Prostate gland (tissue), 2 donors: ENCODE results near the gene DCST1. TPM values are rescaled to one million over a fixed set of nuclear protein-coding genes. Genes with fewer than 3 reads are reported as not detected.

Experiments
- DNase-seq: peaks from one replicate; pipeline ENCODE4 v3.0.0-alpha.2; 2019; ENCODE audit warnings: low spot score
- H3K27ac ChIP-seq, 2 donors: fragments of 200-600 bp; sonication (generic); 2 replicates each; pipeline ENCODE4 v1.5.1; 2017 to 2019
- H3K27me3 ChIP-seq: fragments of 200-600 bp; sonication (generic); replicated peaks from 2 replicates; pipeline ENCODE4 v1.5.1; 2019; ENCODE audit not compliant: insufficient read depth
- H3K36me3 ChIP-seq, 2 donors: fragments of 200-600 bp; sonication (generic); 1 replicate in 1 of 2; 2 replicates in 1 of 2; pipeline versions ENCODE4 v1.5.1 to v1.8.1; 2017 to 2019
- H3K4me1 ChIP-seq: fragments of 200-600 bp; sonication (generic); replicated peaks from 2 replicates; pipeline ENCODE4 v1.5.1; 2019
- H3K4me3 ChIP-seq, 2 donors: fragments of 200-600 bp; sonication (generic); 2 replicates each; pipeline ENCODE4 v1.5.1; 2017 to 2019
- H3K9me3 ChIP-seq: fragments of 200-600 bp; sonication (generic); 2 replicates; pipeline ENCODE4 v1.5.1; 2017
- POLR2A ChIP-seq: fragments of 450-650 bp; IDR thresholded peaks from one replicate; pipeline ENCODE4 v1.6.1; 2016; ENCODE audit warnings: antibody characterized with exemption, mild to moderate bottlenecking
- POLR2AphosphoS5 ChIP-seq: sonication (generic); formaldehyde crosslinking; IDR thresholded peaks from one replicate; pipeline ENCODE4 v1.6.1; 2017; ENCODE audit warnings: antibody characterized with exemption
- WGBS: methylation state at CpG from one replicate; pipeline ENCODE4 v1.1.5; 2018; 5-methylcytosine and 5-hydroxymethylcytosine counted together
- intact Hi-C: fragments of 100-400 bp; cut with DNase I; formaldehyde crosslinking; loops from one replicate; pipeline ENCODE4 v1.14.2; 2022
- total RNA-seq, 2 donors: library from RNA; depleted of rRNA; stranded (reverse); fragments of >200 nt; gene quantifications; one replicate each; pipeline ENCODE4 v1.1.0, GENCODE V29; 2016
- TF ChIP-seq, protein P1 (sequence below), 4 experiments: fragments of 200-600 bp in 2 of 4; fragments of 450-650 bp in 2 of 4; sonication (generic) in 2 of 4; IDR thresholded peaks; 1 replicate in 3 of 4; 2 replicates in 1 of 4; pipeline ENCODE4 v1.5.1; 2016 to 2019; ENCODE audit warnings: antibody characterized with exemption in 4 of 4, mild to moderate bottlenecking in 2 of 4, moderate library complexity in 2 of 4

DCST1 gene
- total RNA-seq, 2 donors from 2014 or later: 0.51 TPM; not detected in 1

DNA sequence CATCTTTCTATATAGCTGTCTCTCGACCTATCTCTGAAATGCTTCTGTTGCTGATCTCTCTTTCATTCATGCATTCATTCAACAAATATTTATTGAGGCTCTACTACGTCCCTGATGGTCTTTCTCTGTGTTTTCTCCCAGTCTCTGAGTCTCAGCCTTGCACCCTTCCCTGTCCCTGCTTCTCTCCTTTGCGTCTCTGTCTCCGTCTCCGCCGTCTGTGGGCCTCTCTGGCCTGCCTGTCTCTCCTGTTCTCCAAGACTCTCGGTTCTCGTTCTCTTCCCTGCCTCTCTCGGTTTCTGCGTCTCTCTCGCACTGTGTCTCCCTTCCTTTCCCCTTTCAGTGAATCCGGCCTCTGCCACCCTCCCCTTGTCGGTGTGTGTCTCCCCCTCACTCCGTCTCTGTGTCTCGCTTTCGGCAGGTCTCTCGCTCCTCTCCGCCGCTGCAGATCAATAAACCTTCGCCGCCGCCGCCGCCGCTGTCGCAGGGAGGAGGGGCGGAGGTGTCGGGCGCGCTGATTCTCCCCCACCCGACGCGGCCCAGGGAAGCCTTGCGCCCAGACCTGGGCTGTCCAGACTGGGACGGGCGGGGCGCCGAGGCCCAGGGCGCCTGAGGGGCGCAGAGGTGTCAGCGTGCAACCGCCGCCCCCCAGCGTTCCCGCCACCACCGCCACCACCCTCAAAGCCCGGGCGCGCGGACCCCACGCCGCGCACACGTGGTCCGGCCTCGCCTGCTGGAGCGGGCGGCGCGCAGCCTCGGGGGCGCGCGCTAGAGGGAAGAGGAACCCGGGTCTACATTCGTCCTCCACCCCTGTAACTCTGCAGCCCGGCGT, 48.1 kb downstream of the DCST1 start:
- Histone ChIP-seq H3K27ac (no peak overlapping the region), H3K4me3 (peak overlapping the region in 1 of 2 donors; percentile 14), H3K9me3 (no peaks in the 10 kb centered on the region), H3K27me3 (no peaks in the 10 kb centered on the region), H3K4me1 (peaks cover 48% of the 10 kb centered on the region), H3K36me3 (no peaks in the 10 kb centered on the region)
- TF ChIP-seq, protein P1, sequence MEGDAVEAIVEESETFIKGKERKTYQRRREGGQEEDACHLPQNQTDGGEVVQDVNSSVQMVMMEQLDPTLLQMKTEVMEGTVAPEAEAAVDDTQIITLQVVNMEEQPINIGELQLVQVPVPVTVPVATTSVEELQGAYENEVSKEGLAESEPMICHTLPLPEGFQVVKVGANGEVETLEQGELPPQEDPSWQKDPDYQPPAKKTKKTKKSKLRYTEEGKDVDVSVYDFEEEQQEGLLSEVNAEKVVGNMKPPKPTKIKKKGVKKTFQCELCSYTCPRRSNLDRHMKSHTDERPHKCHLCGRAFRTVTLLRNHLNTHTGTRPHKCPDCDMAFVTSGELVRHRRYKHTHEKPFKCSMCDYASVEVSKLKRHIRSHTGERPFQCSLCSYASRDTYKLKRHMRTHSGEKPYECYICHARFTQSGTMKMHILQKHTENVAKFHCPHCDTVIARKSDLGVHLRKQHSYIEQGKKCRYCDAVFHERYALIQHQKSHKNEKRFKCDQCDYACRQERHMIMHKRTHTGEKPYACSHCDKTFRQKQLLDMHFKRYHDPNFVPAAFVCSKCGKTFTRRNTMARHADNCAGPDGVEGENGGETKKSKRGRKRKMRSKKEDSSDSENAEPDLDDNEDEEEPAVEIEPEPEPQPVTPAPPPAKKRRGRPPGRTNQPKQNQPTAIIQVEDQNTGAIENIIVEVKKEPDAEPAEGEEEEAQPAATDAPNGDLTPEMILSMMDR (IDR thresholded peaks at IDR 0.05): no peak
- TF ChIP-seq POLR2AphosphoS5: no peak
- no peak for TF ChIP-seq POLR2A
- DNase-seq: no peak
- 6% methylated on average over 61 of the region's 68 CpGs for WGBS
- intact Hi-C loops: no loop called here

DNA sequence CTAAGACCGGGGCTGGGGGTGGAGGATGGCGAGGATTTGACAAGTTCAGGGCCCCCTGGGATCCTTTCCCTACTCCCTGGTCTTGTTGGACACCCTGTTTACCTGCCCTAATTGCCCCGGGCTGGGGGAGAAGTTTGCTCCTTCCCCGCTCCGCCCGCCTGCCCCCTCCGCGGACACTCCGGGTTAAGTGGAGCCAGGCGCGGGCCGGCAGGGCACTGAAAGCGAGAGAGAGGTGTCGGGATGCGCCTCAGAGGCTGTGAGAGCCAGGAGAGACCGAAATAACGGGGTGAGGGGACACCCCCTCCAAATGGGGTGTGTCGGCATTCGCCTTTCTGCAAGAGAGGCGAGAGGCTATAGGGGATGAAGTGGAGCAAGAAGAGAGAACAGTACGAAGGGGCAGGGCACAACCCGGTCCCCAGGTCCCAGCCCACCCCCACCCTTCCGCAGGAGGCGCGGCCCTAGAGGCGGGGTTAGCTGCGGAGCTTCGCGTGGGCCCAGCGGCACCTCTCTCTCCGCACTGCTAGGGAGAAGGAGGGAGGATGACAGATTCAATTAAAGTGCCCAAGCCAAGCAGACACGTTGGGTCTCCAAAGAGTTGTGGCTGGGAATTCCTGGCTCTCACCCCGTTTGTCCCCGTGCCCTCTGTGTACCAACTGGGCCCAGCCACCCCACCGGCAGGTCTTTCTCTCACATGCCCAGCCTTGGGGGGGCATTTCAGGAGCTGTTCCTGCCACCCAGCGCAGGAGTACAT, 48.9 kb downstream of the DCST1 start:
- 6% methylated on average over 36 of the region's 36 CpGs for WGBS
- intact Hi-C loops: no loop called here
- H3K9me3 ChIP-seq: no peaks in the 10 kb centered on the region
- peak overlapping the region; percentile 35 to 91 for H3K27ac ChIP-seq
- H3K4me1 ChIP-seq: peaks cover 48% of the 10 kb centered on the region
- TF ChIP-seq, protein P1 (IDR thresholded peaks at IDR 0.05): no peak
- TF ChIP-seq POLR2A (no peak), POLR2AphosphoS5 (no peak)
- no peaks in the 10 kb centered on the region for H3K27me3 ChIP-seq
- H3K36me3 ChIP-seq: no peaks in the 10 kb centered on the region
- H3K4me3 ChIP-seq: peak overlapping the region in 1 of 2 donors; percentile 14
- no peak for DNase-seq

DNA sequence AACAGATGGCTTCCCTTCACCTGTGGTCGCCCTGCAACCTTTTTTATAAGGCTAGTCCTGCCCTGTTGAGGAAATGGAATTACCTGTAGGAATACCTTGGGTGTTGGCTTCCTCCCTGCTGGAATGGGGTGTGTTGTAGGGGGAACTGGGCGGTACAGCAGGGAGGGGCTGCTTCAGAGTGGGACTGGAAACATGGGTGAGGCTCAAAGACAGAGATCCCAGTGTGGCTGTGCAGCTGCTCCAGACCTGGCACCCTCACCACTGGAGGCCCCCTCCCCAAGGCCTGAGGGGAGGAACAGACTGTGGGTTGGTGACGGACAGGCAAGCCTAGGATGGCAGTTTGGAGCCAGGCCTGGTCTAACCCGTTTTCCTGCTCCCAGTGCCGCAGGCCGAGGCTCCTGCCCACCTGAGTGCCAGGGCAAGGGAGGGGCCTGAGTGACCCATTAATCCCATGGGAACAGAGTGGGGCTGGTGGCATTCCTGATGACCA, 49.5 kb downstream of the DCST1 start:
- no peaks in the 10 kb centered on the region for H3K36me3 ChIP-seq
- whole genome bisulfite sequencing: 42% methylated on average over 4 of the region's 6 CpGs
- no peaks in the 10 kb centered on the region for H3K27me3 ChIP-seq
- H3K4me1 ChIP-seq: peaks cover 48% of the 10 kb centered on the region
- H3K4me3 ChIP-seq: no peak overlapping the region
- DNase-seq: peak; percentile 62
- H3K9me3 ChIP-seq: no peaks in the 10 kb centered on the region
- H3K27ac ChIP-seq: peak overlapping the region; percentile 35 to 91
- intact Hi-C loops: no loop called here
- TF ChIP-seq POLR2AphosphoS5: peak; percentile 29
- no peak for TF ChIP-seq POLR2A

DNA sequence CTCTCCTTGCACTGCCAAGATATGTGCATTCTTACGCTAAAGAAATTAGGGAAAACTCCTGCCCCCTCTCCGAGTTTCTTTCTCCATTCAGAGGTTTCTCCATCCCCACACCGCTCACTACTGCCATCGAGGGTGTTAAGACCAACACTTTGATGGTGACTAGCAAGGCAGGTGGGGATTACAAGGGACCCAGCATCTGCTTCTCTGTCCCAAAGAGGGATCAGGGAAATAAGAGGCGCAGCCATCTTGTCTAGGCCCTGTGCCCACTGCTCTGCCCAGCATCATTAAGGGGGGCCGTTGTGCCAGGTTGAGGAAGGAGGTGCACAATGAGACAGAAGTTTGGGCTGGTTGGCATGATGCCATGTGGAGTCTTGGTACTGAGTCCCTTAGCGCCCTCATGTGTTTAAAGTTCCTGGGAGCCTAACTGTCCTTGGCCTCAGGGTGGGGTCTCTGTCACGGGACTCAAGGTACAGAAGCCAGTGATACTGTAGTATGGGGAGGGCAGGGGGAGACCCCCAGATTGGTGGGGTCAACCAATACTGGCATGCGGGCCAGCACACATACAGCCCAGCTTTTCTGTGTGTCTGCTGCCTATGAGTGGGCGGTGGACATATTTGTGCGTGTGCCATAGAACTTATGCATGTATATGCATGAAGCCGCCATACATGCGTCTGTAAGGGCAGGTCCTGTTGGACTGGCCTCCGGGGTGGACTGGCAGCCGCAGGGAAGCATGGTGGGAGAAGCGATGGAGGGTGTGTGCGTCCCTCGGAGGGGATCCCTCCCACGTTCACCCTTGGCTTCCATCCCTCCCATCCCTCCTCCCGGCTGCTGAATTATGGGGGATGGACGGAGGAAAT, 50.5 kb downstream of the DCST1 start:
- Histone ChIP-seq H3K36me3 (no peaks in the 10 kb centered on the region), H3K9me3 (no peaks in the 10 kb centered on the region), H3K4me1 (peaks cover 43% of the 10 kb centered on the region), H3K4me3 (peak overlapping the region; percentile 53 to 57), H3K27ac (peak overlapping the region; percentile 91 to 94), H3K27me3 (no peaks in the 10 kb centered on the region)
- intact Hi-C loops: loop anchor here (1.0 to 2.0 kb wide), 2 partner anchors 21 to 33 kb away; partner anchors contain the start of genes ADAM15 and EFNA4
- TF ChIP-seq, protein P1 (IDR thresholded peaks at IDR 0.05): peak in 1 of 4 experiments; percentile 42
- no peak for TF ChIP-seq POLR2AphosphoS5
- TF ChIP-seq POLR2A: no peak
- peak; percentile 60 for DNase-seq
- 26% methylated on average over 21 of the region's 21 CpGs for WGBS
